ENCODE data around the gene TAT. TPM values are rescaled to one million over a fixed set of nuclear protein-coding genes. Genes with fewer than 3 reads are reported as not detected.
"Not testable (repeated sequence)": the region's sequence is repeated elsewhere in the genome, so short reads cannot be mapped to it uniquely, and the experiment has no call there.

Gene TAT
- total RNA-seq, 1 experiment from 2014 or later = not detected

- no peak for DNase-seq (ENCODE audit: low read depth)
Measured at GRCh38 chr16:71585318-71585703, 8.4 kb upstream of the TAT start.

GRCh38 chr16:71584543-71585317 is 7.8 kb upstream of the TAT start:
- DNase-seq (ENCODE audit: low read depth) = no peak

GRCh38 chr16:71582553-71582848 is 5.6 kb upstream of the TAT start:
- DNase-seq (ENCODE audit: low read depth) = not testable (repeated sequence)

GRCh38 chr16:71574702-71575101 is 2.2 kb downstream of the TAT start:
- no peak for DNase-seq (ENCODE audit: low read depth)

GRCh38 chr16:71573387-71574094 is 3.4 kb downstream of the TAT start:
- DNase-seq (ENCODE audit: low read depth) = no peak

- no peak for DNase-seq (ENCODE audit: low read depth)
Measured at GRCh38 chr16:71572497-71573116, 4.3 kb downstream of the TAT start.

GRCh38 chr16:71570144-71570543 is 6.7 kb downstream of the TAT start:
- no peak for DNase-seq (ENCODE audit: low read depth)

- no peak for DNase-seq (ENCODE audit: low read depth)
Measured at GRCh38 chr16:71569621-71570020, 7.3 kb downstream of the TAT start.

GRCh38 chr16:71568551-71568950 is 8.3 kb downstream of the TAT start:
- DNase-seq (ENCODE audit: low read depth) = no peak

- no peak for DNase-seq (ENCODE audit: low read depth)
Measured at GRCh38 chr16:71567931-71568330, 9.0 kb downstream of the TAT start.

- no peak for DNase-seq (ENCODE audit: low read depth)
Measured at GRCh38 chr16:71565812-71566700, 10.8 kb downstream of the TAT start.

GRCh38 chr16:71564335-71564967 is 12.4 kb downstream of the TAT start:
- no peak for DNase-seq (ENCODE audit: low read depth)

- no peak for DNase-seq (ENCODE audit: low read depth)
Measured at GRCh38 chr16:71562552-71562951, 14.3 kb downstream of the TAT start.

- DNase-seq (ENCODE audit: low read depth) = not testable (repeated sequence)
Measured at GRCh38 chr16:71561886-71562285, 15.0 kb downstream of the TAT start.

GRCh38 chr16:71559855-71560254 is 17.0 kb downstream of the TAT start:
- no peak for DNase-seq (ENCODE audit: low read depth)

- DNase-seq (ENCODE audit: low read depth) = no peak
Measured at GRCh38 chr16:71557954-71558582, 18.8 kb downstream of the TAT start.

GRCh38 chr16:71557299-71557698 is 19.6 kb downstream of the TAT start:
- no peak for DNase-seq (ENCODE audit: low read depth)

GRCh38 chr16:71555230-71555891 is 21.5 kb downstream of the TAT start:
- DNase-seq (ENCODE audit: low read depth) = no peak

GRCh38 chr16:71552698-71553503 is 24.0 kb downstream of the TAT start:
- DNase-seq (ENCODE audit: low read depth) = no peak

Measured in HT1080 (cell line).